ENCODE data around the gene PREP. TPM values are rescaled to one million over a fixed set of nuclear protein-coding genes. Genes with fewer than 3 reads are reported as not detected.

The PREP gene
- total RNA-seq, 1 donor from 2014 or later = 18.0 TPM

GRCh38 chr6:105388392-105388791, 14.5 kb downstream of the PREP start:
- Histone ChIP-seq H3K36me3 (ENCODE audit: control insufficient read depth, insufficient read depth, low read length) (no peaks in the 10 kb centered on the region), H3K4me3 (ENCODE audit: low read depth, low read length) (no peak overlapping the region), H3K27me3 (ENCODE audit: control insufficient read depth, insufficient read depth, low read length) (no peaks in the 10 kb centered on the region)
- DNase-seq (ENCODE audit: low read depth) = no peak
- TF ChIP-seq, protein P1, sequence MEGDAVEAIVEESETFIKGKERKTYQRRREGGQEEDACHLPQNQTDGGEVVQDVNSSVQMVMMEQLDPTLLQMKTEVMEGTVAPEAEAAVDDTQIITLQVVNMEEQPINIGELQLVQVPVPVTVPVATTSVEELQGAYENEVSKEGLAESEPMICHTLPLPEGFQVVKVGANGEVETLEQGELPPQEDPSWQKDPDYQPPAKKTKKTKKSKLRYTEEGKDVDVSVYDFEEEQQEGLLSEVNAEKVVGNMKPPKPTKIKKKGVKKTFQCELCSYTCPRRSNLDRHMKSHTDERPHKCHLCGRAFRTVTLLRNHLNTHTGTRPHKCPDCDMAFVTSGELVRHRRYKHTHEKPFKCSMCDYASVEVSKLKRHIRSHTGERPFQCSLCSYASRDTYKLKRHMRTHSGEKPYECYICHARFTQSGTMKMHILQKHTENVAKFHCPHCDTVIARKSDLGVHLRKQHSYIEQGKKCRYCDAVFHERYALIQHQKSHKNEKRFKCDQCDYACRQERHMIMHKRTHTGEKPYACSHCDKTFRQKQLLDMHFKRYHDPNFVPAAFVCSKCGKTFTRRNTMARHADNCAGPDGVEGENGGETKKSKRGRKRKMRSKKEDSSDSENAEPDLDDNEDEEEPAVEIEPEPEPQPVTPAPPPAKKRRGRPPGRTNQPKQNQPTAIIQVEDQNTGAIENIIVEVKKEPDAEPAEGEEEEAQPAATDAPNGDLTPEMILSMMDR (IDR thresholded peaks at IDR 0.05; ENCODE audit: insufficient read depth, low read length, poor library complexity, severe bottlenecking) = no peak

DNA sequence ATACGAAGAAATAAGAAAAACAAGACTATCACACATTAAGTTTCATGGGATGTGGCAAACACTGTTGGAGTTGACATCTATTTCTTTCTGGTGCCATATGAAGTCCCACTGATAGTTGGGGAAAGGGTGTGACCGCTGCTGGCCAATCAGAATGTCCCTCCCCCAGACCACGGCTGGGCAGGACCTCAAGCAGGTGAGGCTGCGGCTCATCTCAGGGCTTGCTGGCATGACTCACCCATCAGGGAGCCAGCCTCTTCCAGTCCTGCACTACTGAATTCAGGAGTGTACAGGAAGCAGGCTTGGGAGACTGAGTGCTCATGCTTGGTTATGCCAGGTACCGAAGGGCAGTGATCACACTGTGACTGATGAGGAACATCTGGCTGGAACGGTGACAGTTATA, 18.9 kb downstream of the PREP start:
- no peaks in the 10 kb centered on the region for H3K36me3 ChIP-seq (ENCODE audit: control insufficient read depth, insufficient read depth, low read length)
- no peak overlapping the region for H3K4me3 ChIP-seq (ENCODE audit: low read depth, low read length)
- TF ChIP-seq, protein P1 (IDR thresholded peaks at IDR 0.05; ENCODE audit: insufficient read depth, low read length, poor library complexity, severe bottlenecking) = no peak
- H3K27me3 ChIP-seq (ENCODE audit: control insufficient read depth, insufficient read depth, low read length) = no peaks in the 10 kb centered on the region
- DNase-seq (ENCODE audit: low read depth) = no peak

DNA sequence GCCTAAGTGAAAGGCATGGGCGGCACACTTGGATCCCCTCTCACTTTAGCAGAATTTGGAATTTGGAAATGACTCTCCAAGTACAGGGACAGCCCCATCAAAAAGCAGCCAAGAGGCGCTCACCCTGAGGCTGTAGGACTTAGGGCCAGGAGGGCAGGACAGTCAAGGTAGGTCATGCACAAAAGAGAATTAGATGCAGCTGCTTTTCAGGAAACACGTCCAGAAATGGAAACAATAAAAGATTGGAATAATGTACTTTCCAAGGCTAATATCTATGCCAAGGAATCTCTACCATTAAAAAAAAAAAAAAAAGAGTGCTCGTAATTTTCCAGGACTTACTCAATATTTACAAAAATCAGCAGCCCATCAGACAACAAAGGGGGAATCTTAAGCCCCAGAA, 19.9 kb downstream of the PREP start:
- TF ChIP-seq, protein P1 (IDR thresholded peaks at IDR 0.05; ENCODE audit: insufficient read depth, low read length, poor library complexity, severe bottlenecking) = no peak
- DNase-seq (ENCODE audit: low read depth) = no peak
- no peaks in the 10 kb centered on the region for H3K27me3 ChIP-seq (ENCODE audit: control insufficient read depth, insufficient read depth, low read length)
- H3K4me3 ChIP-seq (ENCODE audit: low read depth, low read length) = no peak overlapping the region
- H3K36me3 ChIP-seq (ENCODE audit: control insufficient read depth, insufficient read depth, low read length) = no peaks in the 10 kb centered on the region

DNA sequence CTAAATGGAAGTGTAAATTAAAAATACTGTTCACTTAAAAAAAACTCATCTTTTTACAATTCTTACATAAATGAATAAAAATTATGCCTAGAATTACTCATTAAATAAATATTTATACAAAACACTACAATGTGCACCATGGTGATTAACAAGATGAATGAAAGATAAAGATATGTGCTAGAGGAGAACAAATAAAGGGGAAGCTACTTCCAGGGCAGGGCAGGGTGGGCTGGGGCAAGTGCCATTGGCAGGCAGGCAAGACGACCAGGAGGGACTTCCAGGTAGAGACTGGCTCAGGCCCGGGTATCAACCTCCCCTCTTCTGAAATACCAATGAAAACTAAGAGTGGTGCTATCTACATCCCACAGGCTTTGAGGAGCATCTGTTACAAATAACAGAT, 20.4 kb downstream of the PREP start:
- Histone ChIP-seq H3K27me3 (ENCODE audit: control insufficient read depth, insufficient read depth, low read length) (no peaks in the 10 kb centered on the region), H3K4me3 (ENCODE audit: low read depth, low read length) (no peak overlapping the region), H3K36me3 (ENCODE audit: control insufficient read depth, insufficient read depth, low read length) (no peaks in the 10 kb centered on the region)
- no peak for DNase-seq (ENCODE audit: low read depth)
- TF ChIP-seq, protein P1 (IDR thresholded peaks at IDR 0.05; ENCODE audit: insufficient read depth, low read length, poor library complexity, severe bottlenecking) = no peak

GRCh38 chr6:105380634-105381033, 22.2 kb downstream of the PREP start:
- H3K36me3 ChIP-seq (ENCODE audit: control insufficient read depth, insufficient read depth, low read length) = no peaks in the 10 kb centered on the region
- no peak for DNase-seq (ENCODE audit: low read depth)
- no peaks in the 10 kb centered on the region for H3K27me3 ChIP-seq (ENCODE audit: control insufficient read depth, insufficient read depth, low read length)
- no peak overlapping the region for H3K4me3 ChIP-seq (ENCODE audit: low read depth, low read length)
- TF ChIP-seq, protein P1 (IDR thresholded peaks at IDR 0.05; ENCODE audit: insufficient read depth, low read length, poor library complexity, severe bottlenecking) = no peak

DNA sequence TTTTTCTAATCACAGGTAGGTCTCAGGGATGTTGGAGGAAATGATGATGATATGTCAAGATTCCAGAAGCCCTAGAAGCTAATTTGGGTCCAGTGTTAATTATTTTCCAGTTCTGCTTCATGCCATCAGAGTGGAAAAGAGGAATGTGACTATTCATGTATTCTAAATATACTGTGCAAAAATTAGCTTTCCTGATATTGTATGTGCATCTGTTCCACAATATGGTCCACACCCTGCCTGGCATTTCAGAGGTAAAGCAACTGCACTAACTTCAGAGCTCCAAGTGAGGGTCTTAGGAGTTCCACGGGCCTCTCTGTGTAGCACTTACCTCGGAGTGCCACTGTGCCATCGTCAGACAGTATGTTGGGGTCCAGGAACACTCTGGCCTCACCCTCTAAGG, 27.1 kb downstream of the PREP start:
- DNase-seq (ENCODE audit: low read depth) = no peak
- Histone ChIP-seq H3K36me3 (ENCODE audit: control insufficient read depth, insufficient read depth, low read length) (peaks cover 4% of the 10 kb centered on the region), H3K4me3 (ENCODE audit: low read depth, low read length) (no peak overlapping the region), H3K27me3 (ENCODE audit: control insufficient read depth, insufficient read depth, low read length) (no peaks in the 10 kb centered on the region)
- TF ChIP-seq, protein P1 (IDR thresholded peaks at IDR 0.05; ENCODE audit: insufficient read depth, low read length, poor library complexity, severe bottlenecking) = no peak
